HuH-7 (cell line): ENCODE results near the gene HIVEP1.

Experiments
- DNase-seq: peaks from one replicate; pipeline ENCODE4 v3.0.0; 2011; ENCODE audit warnings: low spot score

HIVEP1 gene

DNA sequence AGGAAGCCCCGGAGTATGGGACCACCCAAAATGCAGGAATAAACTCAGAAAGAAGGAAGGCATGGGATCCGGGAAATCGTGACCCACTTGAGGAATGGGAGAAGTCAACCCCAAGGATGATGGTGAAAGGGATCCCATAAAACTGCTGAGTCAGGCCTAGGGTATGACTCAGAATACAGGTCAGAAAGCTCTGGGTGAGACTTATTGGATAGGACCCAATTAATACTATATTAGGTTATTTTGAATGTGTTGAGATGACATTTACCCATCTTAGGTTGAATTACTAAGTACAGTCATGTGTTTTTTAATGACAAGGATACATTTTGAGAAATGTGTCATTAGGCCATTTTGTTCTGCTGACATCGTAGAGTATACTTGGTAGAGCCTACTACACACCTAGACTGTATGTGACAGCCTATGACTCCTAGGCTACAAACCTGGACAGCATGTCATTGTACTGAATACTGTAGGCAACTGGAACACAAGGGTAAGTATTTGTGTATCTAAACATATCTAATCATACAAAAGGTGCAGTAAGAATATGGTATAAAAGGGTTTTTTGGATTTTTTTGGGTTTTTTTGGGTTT lies 17.1 kb upstream of the HIVEP1 start:
- no peak for DNase-seq

DNA sequence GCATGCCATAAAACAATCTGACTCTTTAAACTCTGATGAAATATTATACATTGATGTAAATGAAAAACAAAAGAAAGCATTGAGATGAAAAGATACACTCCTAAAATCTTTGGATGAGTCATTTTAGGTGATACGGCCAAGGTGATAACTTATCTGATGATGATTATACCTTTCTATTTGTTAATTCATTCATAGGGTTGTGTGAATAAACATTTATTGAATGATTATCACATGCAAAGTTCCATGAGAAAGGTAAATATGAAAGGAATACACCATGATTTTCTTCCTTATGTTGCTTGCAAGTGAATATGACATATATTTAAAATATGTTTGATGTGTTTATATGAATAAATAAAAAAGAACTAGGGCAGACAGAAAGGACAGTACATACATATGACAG lies 15.4 kb upstream of the HIVEP1 start:
- no peak for DNase-seq

DNA sequence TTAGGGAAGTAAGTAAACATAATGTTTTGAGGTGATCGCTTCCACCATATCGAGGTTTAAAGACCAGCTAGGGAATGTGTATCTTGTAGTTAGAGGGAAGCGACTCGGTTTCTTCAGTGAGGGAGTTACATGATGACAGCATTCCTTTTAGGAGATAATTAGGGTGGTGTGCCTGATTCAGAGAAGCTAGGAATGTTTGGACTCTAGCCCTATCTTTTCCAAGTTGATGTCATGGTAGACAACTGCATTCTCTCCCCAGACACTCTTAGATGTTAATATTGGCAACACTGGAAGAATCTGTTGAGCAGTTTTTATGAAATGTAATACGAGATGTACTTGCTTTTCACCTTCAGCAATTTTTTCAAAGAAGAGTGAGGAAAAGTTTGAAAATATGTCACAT lies 12.9 kb upstream of the HIVEP1 start:
- DNase-seq, result no peak

DNA sequence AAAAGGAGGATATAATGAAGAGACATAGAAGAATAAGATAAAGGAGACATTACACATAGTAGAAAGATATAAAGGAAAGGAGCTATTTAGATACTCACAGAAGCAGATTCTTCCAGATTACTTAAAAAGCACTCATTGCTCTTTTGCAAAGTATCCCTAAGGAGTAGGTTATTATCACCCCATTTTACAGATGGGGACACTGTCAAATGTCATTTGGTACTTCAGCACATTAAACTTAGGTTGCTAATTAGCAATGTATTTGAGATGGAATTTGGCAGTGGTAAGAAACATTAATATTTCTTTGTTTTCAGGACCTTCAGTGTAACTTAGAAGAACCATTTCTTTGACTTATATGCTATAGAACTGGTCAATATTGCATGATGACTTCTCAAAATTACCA lies 11.9 kb upstream of the HIVEP1 start:
- DNase-seq, result no peak

DNA sequence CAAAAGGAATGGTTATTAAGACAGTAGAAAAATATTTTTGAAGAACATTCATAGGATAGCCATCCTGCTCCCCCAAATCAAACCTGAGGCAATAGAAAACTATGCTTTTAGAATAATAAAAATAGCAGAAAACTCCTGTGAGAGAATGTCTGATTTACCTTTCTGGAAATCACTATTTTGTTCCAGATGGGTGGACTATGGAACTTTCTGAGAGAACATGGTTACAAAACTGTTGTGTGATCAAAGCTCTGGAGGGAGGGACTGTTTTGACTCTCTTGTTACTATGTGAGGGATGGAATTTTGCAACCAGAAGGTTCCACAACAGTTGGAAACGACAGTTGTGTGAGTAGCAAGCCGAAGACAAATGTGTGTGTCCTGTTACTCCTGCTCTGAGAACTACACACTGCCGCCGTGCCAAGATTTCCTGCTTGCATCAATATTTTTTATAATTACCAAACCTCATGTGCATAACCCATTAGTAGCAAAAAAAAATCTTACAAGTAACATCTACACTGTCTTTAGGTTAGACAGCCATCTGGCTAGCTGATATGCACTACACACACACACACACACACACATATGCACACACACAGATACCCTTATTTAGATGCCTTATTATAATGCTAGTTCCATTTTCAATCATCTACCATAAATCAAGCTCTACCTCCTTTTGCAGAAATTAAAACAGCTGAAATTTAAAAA lies 11.0 kb upstream of the HIVEP1 start:
- DNase-seq, result peak; percentile 17

DNA sequence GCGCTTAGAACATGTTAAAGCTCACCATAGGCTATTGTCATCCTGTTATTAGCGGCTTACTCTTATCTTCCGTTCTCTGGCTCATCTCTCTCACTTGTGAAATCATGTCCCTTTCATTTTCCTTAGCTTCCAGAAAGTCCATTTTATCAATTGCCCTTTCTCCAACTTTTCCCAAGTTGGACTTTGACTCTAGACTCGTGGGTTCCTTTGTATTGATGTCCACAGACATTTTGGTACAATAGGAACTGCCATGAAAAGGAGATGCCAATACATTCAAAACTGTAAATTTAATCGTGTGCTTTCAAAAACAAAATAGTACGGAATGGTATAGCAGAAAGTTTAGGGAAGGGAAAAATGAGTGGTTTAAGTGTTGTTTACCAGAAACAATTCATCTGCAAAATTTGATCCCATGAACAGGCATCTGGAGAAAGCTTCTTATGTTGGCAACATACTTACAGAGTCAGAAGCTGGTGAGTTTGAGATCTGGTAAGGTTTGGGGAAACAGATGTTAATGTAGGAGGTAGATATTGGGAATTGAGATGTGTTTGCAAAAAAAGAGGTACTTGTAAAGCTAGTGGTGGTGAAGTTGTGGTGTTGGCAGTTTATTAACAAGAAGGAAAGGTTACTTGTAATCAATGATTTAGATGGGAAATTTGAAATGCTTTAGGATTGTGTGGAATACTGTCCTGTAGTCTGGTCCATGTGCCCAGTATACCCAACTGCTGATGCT lies 10.2 kb upstream of the HIVEP1 start:
- DNase-seq, result no peak

DNA sequence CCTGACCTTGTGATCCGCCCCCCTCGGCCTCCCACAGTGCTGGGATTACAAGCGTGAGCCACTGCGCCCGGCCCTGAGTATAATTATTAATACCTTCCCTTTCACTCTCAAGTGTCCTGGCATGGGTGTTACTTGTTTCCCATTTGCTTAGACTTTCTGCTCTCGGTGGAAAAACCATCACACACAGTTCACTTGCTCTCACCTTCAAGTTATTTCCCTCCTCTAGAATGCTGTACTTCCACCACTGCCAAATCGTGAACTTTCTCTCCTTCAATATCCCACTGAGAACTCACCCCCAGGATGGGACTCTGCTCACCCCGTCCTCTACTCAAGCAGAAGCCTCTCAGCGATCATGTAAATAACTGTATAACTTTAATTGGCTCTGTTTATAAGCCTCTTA lies 4.6 kb upstream of the HIVEP1 start:
- DNase-seq, result no peak

DNA sequence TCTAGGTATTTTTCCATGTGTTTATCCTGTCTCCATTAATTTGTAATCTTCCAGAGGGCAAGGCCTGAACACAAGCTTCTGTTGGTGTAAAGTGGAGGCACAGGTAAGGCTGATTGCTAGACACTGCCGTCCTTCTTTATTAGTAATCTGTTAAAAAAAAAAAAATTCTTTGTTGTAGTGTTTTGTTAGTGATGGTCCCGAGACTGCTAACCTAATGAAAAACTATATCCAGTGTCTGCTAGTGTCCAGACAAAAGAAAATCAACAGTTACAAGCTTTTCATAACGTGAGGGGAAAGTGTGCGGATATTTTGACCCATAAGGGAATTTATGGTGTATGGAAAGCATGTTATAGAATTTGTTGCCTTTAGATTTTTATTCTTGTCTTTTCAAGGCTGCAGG lies 4.2 kb upstream of the HIVEP1 start:
- DNase-seq, result no peak

DNA sequence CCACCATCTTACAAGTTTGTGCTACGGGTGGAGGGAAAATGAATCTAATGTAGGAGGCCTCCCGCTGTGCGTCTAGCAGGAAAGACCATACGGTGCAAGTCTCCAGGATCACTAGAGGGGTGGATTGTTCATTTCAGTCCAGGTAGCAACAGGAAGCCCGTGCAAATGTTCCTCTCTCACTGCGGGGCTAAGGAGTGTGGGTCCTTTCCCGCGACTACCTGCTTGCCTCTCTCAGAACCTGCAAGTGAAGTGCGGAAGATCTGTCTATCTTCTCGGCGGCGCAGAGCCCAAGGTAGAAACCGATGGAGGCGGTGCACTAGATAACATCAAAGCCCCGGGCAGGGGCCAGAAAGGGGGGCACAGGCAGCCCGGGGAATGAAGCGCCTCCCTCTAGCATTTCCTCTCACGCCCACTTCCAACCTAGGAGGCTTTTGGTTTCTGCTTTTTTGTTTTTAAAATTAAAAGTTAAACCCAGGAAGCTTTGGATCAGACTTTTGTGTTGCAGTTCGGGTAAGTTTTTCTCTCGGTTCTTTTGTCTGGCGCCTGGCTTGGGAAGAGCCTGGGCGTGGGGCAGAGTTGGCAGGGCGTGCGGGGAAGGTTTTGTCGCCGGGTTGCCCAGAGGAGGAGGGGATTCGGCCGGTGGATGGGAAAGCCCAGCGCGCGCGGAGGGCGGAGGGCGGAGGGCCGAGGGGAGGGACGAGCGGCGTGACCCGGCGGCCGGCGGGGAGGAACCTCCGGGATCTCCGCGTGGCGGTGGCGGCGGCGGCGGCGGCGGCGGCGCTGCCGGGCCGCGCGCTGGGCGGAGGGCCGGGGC lies 3.5 kb upstream of the HIVEP1 start:
- peak; percentile 46 for DNase-seq

DNA sequence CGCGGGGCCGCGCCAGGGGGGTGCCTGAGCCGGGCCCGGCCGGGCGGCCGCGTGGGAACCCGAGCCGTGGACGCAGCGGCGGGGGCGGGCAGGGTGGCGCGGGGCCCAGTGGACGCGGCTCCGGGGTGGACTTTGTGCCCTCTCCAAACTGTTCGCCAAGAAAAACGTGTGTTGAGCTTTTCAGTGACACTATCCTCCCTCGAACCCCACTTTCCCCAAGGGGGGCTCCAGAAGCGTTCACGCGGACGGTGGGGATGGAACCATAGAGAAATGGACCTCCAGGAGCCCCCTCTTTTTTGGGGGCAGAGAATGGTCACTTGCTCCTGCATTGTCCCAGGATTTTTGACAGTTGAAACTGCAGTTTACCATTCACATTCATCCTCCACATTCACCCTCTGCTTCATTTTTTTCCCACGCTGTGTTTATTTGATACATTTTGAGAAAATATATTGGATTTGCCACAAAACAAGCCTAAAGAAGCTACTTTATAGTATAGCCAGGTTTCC lies 2.9 kb upstream of the HIVEP1 start:
- DNase-seq, result peak; percentile 10

DNA sequence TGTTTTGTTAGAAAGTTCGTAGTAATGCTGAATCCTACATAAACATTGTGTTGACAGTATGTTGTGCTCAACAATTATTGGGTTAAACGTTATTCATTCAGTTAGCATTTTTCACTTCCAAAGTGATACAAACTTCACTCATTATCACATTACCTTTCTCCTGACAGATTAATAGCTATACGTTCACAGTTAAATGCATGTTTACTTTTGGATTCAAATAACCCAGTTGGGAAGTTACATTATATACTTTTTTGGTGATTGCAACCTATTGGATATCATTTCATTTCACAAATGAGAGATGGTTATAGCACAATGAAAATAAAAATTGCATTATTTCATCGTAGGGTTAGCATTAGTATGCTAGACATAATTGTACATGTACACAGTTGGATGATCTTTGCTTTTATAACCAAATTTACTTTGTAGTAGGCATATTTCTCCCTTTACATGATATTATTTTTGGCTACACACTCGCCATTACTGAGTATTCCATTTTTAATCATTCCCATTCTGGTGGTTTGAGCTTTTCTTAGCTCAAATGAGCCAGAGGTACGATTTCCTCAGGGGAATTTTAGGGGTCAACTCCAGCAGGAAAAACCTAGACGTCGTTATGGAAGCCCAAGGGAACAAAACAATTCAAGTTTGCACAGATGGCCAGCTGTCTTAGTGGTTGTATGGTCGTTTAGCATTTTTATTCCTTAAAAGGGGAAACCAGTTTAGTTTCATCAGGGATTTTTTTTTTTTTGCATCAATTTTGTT lies 2.1 kb upstream of the HIVEP1 start:
- peak; percentile 13 for DNase-seq

DNA sequence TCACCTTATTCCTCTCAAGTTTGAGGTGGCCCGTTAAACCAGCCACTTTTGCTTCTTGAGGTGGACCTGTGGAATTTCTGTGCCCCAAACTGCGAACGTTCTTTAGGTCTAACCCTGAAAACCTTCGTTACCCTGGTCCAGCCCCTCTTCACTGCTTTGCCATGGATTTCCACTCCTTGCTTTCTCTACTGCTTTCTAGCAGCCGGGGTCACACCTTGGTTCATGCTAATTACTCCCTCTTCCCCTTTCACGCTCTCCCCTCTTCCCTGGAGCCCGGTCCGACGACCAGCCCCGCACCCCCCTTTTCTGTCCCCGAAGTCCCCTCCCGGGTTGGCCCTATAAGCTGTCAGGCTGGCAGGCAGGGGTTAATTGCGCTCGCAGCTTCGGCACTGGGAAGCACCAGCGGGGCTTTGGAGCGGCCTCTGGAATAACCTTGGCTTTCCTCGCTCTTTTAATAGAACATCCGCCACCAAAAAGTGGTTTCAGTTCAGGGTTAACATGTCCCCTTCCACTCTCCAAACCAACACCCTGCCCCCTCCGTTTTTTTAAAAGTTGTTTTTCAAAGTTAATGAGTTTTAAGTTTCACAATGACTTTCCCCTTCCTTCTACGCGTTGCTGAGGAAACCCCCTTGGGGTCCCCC lies 1.4 kb upstream of the HIVEP1 start:
- peak; percentile 52 for DNase-seq

DNA sequence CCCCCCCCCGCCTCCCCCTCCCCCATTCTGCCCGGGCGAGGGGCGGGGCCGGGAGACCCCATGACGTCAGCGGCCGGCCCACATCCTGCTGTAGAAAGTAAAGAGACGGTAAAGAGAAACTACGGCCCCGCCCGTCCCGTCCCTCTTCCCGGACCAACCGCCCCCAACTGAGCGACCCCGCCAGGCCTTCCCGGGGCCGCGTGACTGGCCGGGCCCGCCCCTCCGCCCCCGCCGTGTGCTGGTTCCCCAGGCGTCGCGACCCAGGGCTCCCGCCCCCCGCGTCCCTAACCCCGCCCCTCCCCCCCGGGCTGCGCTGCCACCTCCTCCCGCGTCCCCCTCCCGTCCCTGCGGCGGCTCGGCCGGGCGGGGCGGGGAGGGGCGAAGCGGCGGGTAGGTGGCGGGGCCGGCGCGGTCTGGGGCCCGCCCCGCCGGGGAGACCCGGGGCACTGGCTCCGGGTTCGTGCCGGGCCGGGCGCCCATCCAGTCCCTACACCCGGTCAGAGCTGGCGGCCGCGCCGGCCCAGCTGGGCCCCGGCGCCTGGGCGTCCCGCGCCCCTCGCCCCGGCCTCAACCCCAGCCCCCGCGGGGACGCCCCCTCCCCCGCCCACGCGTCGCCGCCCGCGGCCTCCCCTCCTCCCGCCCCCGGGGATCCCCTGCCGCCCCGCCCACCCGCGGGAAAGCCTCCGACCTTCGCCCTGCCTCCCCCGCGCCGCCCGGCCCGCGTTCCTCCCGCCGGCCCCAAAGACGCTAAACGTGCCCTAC lies 655 bp upstream of the HIVEP1 start:
- DNase-seq, result peak; percentile 81

DNA sequence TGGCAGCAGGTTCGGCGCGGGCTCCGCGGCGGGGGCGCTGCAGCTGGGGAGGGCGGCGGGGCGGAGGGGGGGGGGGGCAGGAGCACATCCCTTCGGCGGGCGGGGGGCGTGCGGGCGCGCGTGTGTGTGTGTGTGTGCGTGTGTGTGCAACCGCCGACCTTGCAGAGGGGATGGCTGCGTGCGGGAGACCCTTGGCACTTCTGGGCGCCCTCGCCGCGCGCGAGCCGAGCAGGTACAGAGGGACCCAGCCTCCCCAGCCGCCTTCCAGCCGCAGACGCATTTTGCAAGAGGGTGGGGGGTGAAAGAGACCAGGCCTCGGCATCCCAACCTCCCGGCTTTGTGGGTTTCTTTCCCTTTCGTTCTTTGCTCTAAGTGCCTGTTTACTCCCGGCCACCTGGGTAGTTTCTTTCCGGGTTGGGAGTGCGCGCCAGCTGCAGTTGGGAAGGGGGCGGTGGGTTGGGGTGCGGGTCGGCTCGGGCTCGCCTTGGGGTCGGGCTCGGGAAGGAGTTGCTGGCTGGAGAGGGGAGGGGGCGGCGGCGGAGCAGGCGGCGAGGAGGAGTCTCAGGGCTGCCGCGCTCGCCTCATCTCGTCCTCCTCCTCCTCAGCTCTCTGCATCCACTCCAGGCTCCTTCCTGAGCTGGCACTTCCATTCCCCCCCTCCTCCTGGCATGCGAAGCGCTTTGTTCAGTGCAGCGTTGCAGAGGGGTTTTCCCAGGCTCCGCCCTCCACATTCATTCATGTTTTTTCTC lies 620 bp downstream of the HIVEP1 start:
- DNase-seq, result peak; percentile 52

DNA sequence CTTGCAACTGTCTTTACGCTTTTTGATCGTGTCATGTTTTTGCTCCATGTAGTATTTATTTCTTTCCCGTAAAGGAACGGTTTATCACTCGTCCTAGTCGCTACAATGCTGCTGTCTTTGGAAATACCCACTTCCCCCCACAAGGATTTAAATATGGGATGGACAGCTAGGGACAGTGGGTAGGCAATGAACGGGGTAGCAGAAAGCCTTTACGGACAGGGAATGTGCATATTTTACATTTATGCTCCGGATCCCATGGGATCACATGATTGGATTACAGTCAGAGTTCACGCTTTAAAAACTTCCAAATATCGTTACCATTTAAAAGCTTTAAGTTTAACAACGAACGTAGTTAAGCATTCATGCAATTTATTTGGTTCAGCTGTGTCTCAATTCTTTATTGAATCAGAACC lies 1.2 kb downstream of the HIVEP1 start:
- peak; percentile 25 for DNase-seq

DNA sequence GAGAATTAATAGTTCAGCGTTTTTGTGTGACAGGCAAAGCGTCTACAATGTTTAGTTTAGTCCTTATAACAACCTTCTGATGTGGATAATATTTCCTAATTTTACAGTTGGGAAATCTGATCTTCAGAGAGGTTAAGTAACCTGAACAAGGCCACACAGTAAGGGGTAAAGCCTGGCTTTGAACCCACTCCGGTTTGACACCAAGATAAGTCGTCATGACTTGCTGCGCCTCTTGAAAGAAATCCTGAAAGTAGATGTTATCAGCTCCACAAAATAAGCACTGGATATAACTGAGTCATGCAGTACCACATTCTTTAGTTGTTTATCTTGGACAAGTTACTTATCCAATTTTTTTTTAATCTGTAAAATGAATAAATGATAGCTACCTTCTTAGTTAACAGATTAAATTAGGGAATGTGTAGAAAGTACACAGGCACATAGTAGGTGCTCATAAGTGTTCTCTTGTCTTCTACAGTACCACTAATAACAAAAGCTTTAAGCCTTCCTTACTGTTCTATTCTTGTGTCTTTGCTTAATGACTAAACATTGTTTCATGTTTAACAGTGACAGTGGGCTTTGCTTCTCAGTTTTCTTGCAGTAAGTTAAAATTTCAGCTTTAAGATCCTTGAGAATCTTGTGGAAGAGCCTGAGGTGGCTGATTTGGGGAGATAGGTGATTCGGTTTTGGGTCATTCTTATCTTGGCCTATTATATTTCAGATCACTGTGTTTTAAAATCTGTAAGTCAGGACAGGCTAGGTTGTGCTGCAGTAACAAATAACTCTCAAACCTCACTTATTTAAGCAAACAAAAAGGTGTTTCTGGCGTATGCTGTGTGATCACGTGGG lies 2.1 kb downstream of the HIVEP1 start:
- DNase-seq, result no peak

DNA sequence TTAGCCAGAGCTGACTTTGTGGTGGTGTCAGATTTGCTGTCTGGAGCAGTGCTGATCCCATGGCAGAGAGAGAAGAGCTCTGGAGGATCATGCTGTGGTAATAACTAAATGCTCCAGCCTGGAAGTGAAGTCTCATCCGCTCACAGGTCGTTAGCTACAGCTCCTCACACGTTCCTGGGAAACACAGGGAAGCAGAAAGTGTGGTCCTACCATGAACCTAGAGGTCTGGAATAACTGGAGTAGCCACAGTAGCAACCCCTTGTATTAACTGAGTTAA lies 2.7 kb downstream of the HIVEP1 start:
- DNase-seq, result no peak

DNA sequence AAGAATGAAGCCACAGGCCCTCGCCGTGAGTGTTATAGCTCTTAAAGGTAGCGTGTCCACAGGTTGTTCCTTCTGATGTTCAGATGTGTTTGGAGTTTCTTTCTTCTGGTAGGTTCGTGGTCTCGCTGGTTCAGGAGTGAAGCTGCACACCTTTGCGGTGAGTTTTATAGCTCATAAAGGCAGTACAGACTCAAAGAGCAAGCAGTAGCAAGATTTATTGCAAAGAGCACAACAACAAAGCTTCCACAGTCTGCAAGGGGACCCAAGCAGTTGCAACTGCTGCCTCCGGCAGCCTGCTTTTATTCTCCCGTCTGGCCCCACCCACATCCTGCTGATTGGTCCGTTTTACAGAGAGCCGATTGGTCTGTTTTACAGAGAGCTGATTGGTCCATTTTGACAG lies 5.2 kb downstream of the HIVEP1 start:
- no peak for DNase-seq

DNA sequence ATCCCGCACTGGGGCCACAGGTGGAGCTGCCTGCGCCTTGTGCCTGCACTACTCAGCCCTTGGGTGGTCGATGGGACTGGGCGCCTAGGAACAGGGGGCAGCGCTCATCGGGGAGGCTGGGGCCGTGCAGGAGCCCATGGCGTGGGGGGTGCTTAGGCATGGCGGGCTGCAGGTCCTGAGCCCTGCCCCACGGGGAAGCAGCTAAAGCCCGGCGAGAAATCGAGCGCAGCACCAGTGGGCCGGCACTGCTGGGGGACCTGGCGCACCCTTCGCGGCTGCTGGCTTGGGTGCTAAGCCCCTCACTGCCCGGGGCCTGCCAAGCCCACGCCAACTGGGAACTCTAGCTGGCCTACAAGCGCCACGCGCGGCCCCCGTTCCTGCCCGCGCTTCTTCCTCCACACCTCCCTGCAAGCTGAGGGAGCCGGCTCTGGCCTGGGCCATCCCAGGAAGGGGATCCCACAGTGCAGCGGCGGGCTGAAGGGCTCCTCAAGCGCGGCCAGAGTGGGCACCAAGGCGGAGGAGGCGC lies 5.8 kb downstream of the HIVEP1 start:
- DNase-seq, result no peak
